Sciatic nerve (tissue), 2 donors: Measurements from ENCODE around the gene OGG1. TPM values are rescaled to one million over a fixed set of nuclear protein-coding genes. Genes with fewer than 3 reads are reported as not detected.
A peak's percentile ranks its signal among the peaks of the same experiment; 100 is the strongest.

Source experiments
- ATAC-seq: fragments of 200-7000 bp; cut with Tn5 transposase; one replicate; pipeline ENCODE4 v1.9.1; 2020; ENCODE audit warnings: mild to moderate bottlenecking, moderate library complexity
- DNase-seq: peaks from one replicate; pipeline ENCODE4 v3.0.0-alpha.2; 2020; ENCODE audit warnings: low spot score
- intact Hi-C: fragments of 100-400 bp; cut with DNase I; formaldehyde crosslinking; loops from one replicate; pipeline ENCODE4 v1.14.2; 2022
- total RNA-seq: library from RNA; stranded (reverse); fragmentation: NEBNext Ultra II Directional; extraction: Animal tissue kit (Norgen Biotek cat#: 25700); gene quantifications from one replicate; pipeline ENCODE4 v1.2.1, GENCODE V29; 2021
- donor health status: DM: no; HTN: no; CAD: no.
- donor health status: DM: no; HTN: no; CAD: no.

OGG1 gene
- total RNA-seq, 1 donor from 2014 or later = 31.2 TPM

DNA sequence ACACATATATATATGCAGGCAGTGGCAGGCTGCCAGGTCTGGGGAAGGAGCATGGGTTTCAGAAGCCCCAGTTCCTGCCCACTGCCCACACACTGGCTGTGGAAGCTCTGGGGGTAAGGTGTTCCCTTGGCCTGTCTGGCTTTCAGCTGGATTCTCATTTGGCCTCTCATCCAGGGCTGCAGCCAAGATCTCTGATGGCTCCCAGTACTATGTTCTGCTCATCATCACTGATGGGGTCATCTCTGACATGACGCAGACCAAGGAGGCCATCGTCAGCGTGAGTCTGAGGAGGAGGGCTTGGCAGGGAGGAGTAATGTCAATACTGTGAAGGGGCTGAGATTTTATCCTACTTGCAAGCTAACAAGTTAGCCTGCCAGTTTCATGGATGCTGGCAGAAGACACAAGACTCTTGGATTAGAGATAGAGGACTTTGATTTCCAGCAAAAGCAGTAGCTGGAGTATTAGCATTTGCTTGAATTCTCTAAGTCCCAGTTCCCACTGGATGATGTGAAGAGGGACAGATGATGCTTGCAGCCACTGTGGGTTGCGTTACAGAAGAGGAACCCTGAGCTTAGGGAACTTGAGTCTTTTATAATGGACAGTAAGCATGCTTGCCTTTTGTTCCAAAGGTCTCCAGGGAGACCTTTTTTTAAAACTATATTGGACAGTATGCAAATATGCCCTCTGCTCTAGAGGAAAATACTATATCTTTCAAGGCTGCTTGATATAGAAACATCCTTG lies 23.8 kb upstream of the OGG1 start:
- no peak for DNase-seq
- ATAC-seq = no peak
- intact Hi-C loops = no loop called here

DNA sequence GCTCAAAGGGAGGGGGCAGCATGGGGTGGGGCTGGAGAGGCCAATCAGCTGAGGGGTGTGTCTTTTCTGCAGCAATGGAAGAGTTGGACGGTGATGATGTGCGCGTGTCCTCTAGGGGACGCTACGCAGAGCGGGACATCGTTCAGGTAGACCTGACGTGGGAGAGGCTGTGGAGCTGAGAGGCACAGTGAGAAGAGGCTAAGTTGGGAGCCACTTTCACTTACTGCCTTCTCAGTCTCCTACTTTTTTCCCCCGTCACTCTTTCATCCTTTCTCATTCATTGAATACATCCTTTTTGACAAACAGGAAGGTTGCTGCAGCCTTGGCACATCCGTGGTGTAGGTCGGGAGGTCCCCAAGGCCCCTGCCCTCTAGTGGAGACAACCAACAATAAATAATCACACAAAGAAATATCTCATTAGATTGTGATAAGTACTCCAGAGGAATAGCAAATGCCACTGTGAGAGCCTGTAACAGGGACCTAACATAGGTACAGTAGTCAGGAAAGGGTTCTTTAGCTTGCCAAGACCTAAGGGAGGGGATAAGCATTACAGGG lies 22.6 kb upstream of the OGG1 start:
- DNase-seq = no peak
- ATAC-seq = no peak
- intact Hi-C loops = no loop called here

DNA sequence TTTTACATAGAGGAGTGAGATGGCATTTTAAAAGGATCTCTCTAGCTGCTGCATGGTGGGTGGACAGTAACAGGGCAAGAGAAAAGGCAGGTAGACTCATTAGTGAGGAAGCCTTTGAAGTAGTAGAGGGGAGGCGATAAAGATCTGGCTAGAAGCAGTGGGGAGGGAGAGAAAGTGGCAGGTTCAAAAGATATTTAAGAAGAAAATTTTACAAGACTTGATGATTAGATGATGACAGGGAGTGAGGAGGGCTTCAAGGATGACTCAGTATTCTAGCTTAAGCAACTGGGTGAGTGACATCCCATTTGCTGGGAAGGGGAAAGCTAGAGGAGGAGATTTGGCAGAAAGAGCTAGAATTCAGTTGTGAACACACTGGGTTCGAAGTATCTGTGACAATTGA lies 22.0 kb upstream of the OGG1 start:
- intact Hi-C loops = no loop called here
- ATAC-seq = no peak
- DNase-seq = no peak

DNA sequence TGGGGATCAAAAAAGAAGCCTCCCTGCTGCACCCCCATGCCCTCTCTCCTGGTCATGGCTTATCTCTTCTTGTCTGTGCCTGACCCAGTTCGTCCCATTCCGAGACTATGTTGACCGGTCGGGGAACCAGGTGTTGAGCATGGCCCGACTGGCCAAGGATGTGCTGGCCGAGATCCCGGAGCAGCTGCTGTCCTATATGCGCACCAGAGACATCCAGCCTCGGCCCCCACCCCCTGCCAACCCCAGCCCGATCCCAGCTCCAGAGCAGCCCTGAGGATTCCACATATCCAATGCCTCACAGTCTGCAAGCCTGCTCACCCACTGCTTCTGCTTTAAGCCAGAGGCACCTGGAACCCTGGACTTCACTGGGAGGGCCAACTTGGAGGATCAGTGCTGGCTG lies 20.3 kb upstream of the OGG1 start:
- DNase-seq (no peak), ATAC-seq (no peak)
- intact Hi-C loops = no loop called here

DNA sequence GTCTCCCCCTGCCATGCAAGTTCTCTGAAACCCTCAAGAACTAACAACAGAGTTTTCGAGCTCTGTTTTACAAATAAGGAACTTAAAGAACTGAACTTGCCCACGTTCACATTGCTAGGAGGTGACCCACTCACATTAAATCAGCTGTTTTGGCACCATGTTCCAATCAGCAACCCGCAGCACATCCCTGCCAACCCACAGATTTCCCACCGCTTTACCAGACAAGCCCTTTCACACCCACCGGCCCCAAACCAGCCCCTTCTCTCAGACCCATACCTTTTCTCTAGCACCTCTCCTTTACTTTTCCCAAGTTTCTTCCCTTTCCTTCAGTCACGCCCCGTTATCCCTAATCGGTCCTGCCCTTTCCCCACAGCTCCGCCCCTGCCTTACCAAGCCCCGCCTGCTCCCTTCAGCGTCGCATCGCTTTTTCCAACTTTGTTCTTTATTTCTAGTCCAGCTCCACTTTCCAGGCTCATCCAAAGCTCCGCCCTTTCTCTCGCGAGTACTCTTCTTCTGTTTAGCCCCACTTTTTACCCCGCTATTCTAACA lies 19.0 kb upstream of the OGG1 start:
- intact Hi-C loops = no loop called here
- DNase-seq = no peak
- peak; percentile 83 for ATAC-seq

DNA sequence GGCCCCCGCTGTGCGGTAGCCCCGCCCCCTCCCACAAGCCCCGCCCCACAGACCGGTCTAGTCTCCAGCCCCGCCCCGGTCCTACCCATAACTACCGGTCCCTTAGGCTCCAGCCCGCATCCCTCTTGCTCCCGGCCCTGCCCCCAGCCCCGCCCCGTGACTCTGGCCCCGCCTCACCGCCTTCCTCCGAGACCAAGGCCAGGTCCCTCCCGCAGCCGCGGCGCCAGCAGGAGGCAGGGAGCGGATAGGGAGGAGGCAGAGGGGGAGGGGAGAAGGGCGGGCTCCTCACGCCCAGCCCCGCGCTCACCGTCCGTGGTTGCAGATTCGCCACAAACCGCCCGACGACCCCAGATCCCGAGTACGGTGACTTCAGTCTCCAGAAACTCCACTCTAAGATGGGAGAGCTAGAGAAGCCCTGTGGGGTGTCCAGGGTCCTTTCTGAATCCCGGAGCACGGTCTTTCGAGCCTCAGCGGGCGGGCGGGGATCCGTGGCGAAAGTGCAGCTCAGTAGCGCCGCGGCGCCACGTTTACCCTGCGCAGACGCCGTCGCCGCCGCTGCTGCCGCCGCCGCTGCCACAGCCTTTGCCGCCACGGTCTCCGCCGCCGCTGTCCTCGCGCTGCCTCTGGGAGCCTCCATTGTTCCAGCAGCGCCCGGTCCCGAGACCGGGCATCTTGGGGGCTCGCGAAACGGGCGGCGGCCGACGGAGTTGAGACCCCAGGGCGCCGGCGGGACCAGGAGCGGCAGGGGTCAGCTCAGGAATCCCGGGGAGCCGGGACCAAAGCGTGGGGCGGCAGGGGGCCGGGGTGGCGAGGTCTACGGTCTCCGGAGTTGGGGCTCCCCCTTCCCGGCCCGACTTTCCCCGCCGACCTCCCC lies 18.3 kb upstream of the OGG1 start, which contains the start of gene BRPF1:
BRPF1 (plus strand) TSS at position 530 of the 874 bp plus-strand sequence. CDS start 2,406 bp downstream, outside the sequence.
- ATAC-seq (peak; percentile 99), DNase-seq (peak; percentile 99)
- intact Hi-C loops = no loop called here

DNA sequence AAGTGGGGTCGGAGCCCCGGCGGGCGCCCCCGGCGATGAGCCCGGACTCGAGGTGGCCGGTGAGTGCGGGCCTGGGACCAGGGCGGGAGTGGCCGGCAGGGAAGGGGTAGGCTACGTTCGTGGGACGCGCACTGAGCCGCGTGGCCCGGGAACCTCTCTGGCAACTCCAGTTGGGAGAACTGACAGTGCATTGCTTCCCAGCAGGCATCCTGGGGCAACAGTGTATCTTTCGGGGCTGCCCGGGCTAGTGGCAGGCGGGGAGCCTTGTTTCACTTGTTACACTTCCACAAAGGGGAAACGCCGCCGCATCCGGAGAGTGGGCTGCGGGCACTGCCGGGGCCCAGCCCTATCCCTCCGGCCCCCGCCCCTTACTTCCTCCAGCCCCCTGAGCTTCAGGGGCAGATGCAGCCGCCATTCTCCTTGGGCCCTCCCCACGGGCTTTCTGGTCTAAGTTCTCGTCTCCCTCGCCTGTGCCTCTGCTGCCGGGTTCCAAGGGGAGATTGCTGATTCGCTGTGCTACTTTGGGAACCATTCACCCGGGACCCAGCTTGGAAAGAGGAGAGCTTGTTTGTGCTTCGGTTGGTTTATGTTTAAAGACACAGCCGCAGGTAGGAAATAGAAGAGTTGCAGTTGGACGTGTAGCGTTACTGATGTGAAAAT lies 17.5 kb upstream of the OGG1 start:
- intact Hi-C loops = no loop called here
- no peak for ATAC-seq
- peak; percentile 70 for DNase-seq

DNA sequence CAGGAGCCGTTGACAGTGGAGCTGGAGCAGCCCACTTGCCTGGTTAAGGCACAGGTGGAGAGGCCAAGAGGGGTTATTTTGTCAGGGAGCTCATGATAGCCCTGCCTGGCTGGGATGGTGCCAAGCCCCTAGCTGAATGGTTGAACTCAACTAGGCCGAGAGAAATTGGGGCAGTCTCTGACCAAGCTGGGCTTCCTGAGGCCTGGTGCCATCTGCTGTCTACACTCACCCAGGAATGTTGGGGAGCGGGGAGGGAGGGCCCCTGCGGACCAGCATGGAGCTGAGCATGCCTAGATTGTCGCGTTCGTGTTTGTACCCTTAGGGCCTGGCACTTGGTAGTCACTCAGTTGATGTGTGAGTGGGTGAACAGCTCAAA lies 17.0 kb upstream of the OGG1 start:
- intact Hi-C loops = no loop called here
- no peak for DNase-seq
- ATAC-seq = no peak

DNA sequence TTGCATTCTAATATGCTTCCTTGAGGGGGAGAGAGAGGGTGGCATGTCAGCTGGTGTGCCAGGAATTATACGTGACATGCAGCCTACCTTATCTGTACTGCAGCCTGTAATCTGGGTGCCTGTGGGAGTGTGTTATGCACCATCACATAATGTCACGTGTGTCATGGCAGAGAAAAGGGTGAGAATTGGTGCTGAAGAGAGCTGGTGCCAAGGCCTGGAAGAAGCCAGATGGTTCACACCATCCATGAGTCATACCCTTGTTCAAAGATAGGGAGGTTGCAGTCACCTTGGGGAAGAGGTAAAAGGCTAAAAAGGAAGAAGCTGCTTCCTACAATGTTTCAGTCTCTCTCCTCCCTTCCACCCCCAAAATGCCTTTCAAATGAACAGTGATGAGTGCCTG lies 12.9 kb upstream of the OGG1 start:
- DNase-seq (no peak), ATAC-seq (no peak)
- intact Hi-C loops = no loop called here

DNA sequence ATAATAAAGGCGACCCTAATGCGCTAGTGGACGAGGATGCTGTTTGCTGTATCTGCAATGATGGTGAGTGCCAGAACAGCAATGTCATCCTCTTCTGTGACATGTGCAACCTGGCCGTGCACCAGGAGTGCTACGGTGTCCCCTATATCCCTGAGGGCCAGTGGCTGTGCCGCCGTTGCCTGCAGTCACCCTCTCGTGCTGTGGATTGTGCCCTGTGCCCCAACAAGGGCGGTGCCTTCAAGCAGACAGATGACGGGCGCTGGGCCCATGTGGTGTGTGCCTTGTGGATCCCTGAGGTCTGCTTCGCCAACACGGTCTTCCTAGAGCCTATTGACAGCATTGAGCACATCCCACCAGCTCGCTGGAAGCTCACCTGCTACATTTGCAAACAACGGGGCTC lies 10.6 kb upstream of the OGG1 start:
- intact Hi-C loops = no loop called here
- no peak for ATAC-seq
- no peak for DNase-seq

DNA sequence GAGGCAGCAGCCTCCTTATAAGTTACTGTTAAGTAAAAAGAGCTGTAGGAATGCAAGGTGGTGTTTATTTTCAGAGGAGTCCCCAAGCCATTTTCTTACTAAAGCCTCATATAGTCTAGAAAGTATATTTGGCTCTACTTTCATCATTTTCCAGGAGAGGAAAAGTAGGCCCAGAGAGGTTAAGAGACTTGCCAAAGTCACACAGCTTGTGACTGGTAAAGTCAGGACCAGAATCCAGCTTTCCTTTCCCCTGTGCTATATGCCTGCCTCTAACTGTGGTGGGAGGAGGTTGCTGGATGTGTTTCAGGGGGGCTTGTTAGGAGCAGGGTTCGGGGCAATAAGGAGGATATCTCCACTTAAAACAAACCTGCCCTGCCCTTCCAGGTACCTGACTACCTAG lies 7.2 kb upstream of the OGG1 start:
- intact Hi-C loops = no loop called here
- DNase-seq = no peak
- no peak for ATAC-seq

DNA sequence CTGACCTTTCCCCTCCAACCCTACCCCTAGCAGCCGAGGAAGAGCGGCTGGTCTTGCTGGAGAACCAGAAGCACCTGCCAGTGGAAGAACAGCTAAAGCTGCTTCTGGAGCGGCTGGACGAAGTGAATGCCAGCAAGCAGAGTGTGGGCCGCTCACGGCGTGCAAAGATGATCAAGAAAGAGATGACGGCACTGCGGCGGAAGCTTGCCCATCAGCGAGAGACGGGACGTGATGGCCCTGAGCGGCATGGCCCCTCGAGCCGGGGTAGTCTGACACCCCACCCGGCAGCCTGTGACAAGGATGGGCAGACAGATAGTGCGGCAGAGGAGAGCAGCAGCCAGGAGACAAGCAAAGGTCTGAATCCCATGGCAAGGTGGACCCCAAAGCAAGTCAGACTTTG lies 6.2 kb upstream of the OGG1 start:
- no peak for ATAC-seq
- no peak for DNase-seq
- intact Hi-C loops = no loop called here

DNA sequence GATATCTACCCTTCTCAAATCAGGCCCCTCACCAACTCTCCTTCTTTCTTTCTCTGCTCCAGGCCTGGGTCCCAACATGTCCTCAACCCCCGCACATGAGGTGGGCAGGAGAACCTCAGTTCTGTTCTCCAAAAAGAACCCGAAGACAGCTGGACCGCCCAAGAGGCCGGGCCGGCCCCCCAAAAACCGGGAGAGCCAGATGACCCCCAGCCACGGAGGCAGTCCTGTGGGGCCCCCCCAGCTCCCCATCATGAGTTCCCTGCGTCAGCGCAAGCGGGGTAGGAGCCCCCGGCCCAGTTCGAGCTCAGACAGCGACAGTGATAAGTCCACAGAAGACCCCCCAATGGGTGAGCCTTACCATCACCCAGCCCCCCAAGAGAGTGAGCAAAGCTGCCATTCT lies 5.6 kb upstream of the OGG1 start:
- intact Hi-C loops = no loop called here
- DNase-seq (no peak), ATAC-seq (no peak)

DNA sequence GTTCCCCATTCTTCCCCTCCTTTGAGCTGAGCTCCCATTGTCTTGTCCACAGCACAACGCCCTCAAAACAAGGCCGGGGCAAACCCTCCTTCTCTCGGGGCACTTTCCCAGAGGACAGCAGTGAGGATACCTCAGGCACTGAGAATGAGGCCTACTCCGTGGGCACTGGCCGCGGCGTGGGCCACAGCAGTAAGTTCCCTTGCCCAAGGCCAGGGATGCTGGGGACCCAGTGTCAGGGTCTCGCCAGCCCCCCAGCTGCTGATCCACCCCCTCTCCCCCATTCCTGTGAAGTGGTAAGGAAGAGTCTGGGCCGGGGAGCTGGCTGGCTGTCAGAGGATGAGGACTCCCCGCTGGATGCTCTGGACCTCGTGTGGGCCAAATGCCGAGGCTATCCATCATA lies 4.2 kb upstream of the OGG1 start:
- ATAC-seq (no peak), DNase-seq (no peak)
- intact Hi-C loops = no loop called here

DNA sequence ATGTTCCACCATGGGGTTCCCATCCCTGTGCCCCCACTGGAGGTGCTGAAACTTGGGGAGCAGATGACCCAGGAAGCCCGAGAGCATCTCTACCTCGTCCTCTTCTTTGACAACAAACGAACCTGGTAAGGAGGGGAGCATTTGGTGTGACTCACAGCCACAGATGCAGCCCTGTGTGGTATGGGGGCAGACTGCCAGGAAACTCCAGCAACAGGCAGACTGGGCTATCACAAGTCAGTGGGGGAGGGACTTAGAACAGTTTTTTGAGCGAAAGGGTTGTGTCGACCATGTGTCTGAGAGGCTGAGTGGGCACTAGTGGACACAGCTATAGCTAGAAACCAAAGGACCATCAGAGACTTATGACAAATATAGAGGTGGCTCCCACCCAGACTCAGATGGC lies 3.4 kb upstream of the OGG1 start:
- DNase-seq (no peak), ATAC-seq (no peak)
- intact Hi-C loops = no loop called here

DNA sequence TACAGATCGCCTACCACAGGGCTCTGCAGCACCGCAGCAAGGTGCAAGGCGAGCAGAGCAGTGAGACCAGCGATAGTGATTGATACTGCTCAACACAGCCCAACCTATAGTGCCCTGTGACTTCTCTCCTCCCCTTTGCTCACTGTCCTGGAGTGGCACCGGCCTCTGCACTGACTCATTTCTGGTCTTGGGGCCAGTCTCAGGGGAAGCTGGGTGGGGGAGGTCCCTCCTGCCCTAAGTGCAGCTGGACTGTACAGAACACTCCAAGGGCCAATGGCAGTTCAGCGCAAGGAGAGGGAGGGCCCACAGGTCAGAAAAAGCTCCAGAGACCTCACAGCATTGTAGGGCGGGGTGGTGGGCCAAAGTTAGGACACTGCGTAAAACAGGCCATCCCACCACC lies 2.5 kb upstream of the OGG1 start:
- intact Hi-C loops = no loop called here
- ATAC-seq (no peak), DNase-seq (no peak)

DNA sequence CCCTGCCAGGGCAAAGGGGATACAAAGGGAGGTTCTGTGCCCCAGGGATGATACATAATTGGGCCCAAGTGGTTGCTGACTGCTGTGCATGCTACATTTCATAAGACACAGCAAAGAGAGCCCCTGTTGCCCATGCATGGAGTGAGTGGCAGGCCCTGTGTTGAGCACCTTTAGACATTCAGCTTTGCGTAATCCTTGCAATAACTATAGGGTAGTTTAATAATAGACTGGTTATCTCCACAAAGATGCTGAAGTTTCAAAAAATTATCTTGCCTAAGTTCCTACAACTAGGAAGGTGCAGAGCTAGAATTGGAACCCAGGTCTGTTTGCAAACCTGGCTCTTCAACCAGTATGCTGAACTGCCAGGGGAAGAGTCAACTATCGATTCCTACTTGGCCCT lies 1.7 kb upstream of the OGG1 start:
- ATAC-seq (no peak), DNase-seq (no peak)
- intact Hi-C loops = no loop called here

DNA sequence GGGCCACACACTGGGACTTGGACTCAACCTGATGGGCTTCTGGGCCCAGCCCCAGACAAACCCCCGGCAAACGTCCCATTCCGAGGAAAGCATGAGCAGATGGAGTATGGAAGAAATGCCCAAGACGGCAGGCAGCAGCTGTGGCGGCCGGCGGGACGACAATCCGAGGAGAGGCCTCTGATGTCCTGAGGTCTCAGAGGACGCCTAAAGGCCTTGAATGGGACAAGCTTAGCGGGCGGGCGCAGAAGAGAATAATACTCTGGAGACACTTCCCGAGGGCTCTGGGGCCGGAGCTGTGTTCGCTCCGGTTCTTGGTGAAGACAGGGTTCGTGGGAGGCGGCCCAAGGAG lies 482 bp upstream of the OGG1 start:
- ATAC-seq (no peak), DNase-seq (no peak)
- intact Hi-C loops = no loop called here

DNA sequence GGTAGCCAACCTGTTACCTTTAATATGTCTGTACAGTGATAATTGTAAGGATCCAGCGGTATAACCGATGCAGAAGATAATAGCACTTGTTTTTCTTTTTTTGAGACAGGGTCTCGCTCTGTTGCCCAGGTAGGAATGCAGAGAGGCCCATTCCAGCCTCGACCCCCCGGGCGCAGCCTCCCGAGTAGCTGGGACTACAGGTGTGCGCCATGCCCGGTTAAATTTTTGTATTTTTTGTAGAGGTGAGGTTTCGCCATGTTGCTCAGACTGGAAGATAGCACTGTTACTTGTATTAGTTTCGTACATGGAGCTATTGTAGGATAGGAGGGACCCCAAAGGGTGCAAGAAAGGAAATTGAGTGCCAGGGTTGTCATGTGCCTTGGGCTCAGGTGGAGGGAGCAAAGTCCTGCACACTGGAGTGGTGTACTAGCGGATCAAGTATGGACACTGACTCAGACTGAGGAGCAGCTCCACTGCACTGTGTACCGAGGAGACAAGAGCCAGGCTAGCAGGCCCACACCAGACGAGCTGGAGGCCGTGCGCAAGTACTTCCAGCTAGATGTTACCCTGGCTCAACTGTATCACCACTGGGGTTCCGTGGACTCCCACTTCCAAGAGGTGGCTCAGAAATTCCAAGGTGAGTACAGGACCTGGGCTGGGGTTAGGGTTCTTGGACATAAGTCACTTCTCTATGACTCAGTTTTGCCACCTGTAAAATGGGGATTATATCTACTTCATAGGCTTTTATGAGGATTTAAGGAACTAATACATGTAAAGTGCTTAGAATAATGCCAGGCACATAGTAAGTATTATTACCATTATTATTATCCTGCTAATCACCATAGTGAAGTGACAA lies 1.0 kb downstream of the OGG1 start:
- no peak for ATAC-seq
- DNase-seq = no peak
- intact Hi-C loops = no loop called here
